Mesenchymal stem cell (in vitro differentiated cells and primary cell): ENCODE results near the gene PTTG1.

Experiments
- DNase-seq: peaks from one replicate; pipeline ENCODE4 v3.0.0-alpha.2; 2013
- H2AFZ ChIP-seq: one replicate; pipeline ENCODE4 v1.6.1; 2013; ENCODE audit warnings: low read depth, mild to moderate bottlenecking, control low read depth, inconsistent platforms, low read length, moderate library complexity
- H2AK5ac ChIP-seq: 2 replicates; pipeline ENCODE4 v1.6.1; 2013; ENCODE audit warnings: low read length, moderate library complexity, mild to moderate bottlenecking, inconsistent platforms; ENCODE audit not compliant: severe bottlenecking
- H2BK120ac ChIP-seq: one replicate; pipeline ENCODE4 v1.6.1; 2013; ENCODE audit warnings: low read depth, mild to moderate bottlenecking, inconsistent platforms, low read length, moderate library complexity
- H2BK12ac ChIP-seq, 2 experiments: one replicate each; pipeline ENCODE4 v1.6.1; 2013; ENCODE audit warnings: inconsistent platforms in 2 of 2, low read length in 2 of 2, mild to moderate bottlenecking in 2 of 2, moderate library complexity in 2 of 2, control low read depth in 1 of 2
- H2BK15ac ChIP-seq: one replicate; pipeline ENCODE4 v1.6.1; 2013; ENCODE audit warnings: mild to moderate bottlenecking, low read depth, inconsistent platforms; ENCODE audit not compliant: poor library complexity, severe bottlenecking
- H2BK5ac ChIP-seq: 2 replicates; pipeline ENCODE4 v1.6.1; 2013; ENCODE audit warnings: low read depth, mild to moderate bottlenecking, low read length, control low read depth, inconsistent platforms; ENCODE audit not compliant: poor library complexity, severe bottlenecking
- H3K14ac ChIP-seq, 2 experiments: one replicate each; pipeline ENCODE4 v1.6.1; 2013; ENCODE audit warnings: inconsistent platforms in 2 of 2, low read length in 2 of 2, control low read depth in 1 of 2, mild to moderate bottlenecking in 1 of 2, moderate library complexity in 1 of 2
- H3K18ac ChIP-seq, 2 experiments: one replicate each; pipeline ENCODE4 v1.6.1; 2013; ENCODE audit warnings: inconsistent platforms in 2 of 2, low read length in 2 of 2, control low read depth in 1 of 2, low read depth in 1 of 2, mild to moderate bottlenecking in 1 of 2
- H3K23ac ChIP-seq, 2 experiments: one replicate each; pipeline ENCODE4 v1.6.1; 2013; ENCODE audit warnings: inconsistent platforms in 2 of 2, low read length in 2 of 2, mild to moderate bottlenecking in 2 of 2, moderate library complexity in 2 of 2, control low read depth in 1 of 2
- H3K27ac ChIP-seq: 2 replicates; pipeline ENCODE4 v1.5.1; 2013; ENCODE audit warnings: mild to moderate bottlenecking, moderate library complexity, low read length, control low read depth, inconsistent platforms; ENCODE audit not compliant: poor library complexity, severe bottlenecking
- H3K27me3 ChIP-seq, 2 experiments: 2 replicates each; pipeline versions ENCODE4 v1.6.1 to v1.7.0; 2013; ENCODE audit warnings: low read length in 2 of 2, mild to moderate bottlenecking in 2 of 2, moderate library complexity in 2 of 2, control low read depth in 1 of 2, inconsistent platforms in 1 of 2; ENCODE audit not compliant: control insufficient read depth in 1 of 2, insufficient read depth in 1 of 2
- H3K36me3 ChIP-seq, 2 experiments: 2 replicates each; pipeline versions ENCODE4 v1.6.1 to v1.7.0; 2013; ENCODE audit warnings: low read length in 2 of 2, control low read depth in 1 of 2, inconsistent platforms in 1 of 2, low read depth in 1 of 2, mild to moderate bottlenecking in 1 of 2; ENCODE audit not compliant: insufficient read depth in 2 of 2, control insufficient read depth in 1 of 2
- H3K4ac ChIP-seq, 2 experiments: one replicate each; pipeline ENCODE4 v1.6.1; 2013; ENCODE audit warnings: inconsistent platforms in 2 of 2, low read length in 2 of 2, mild to moderate bottlenecking in 2 of 2, moderate library complexity in 2 of 2, control low read depth in 1 of 2, low read depth in 1 of 2
- H3K4me1 ChIP-seq: 2 replicates; pipeline ENCODE4 v1.6.1; 2013; ENCODE audit warnings: low read depth, low read length, control low read depth; ENCODE audit not compliant: control insufficient read depth, insufficient read depth
- H3K4me2 ChIP-seq: 2 replicates; pipeline ENCODE4 v1.6.1; 2013; ENCODE audit warnings: low read length, mild to moderate bottlenecking, inconsistent platforms; ENCODE audit not compliant: poor library complexity, severe bottlenecking
- H3K4me3 ChIP-seq, 2 experiments: 2 replicates each; pipeline versions ENCODE4 v1.5.1 to v1.7.0; 2013; ENCODE audit warnings: low read length in 2 of 2, mild to moderate bottlenecking in 2 of 2, control low read depth in 1 of 2, low read depth in 1 of 2; ENCODE audit not compliant: insufficient read depth in 1 of 2
- H3K79me1 ChIP-seq: replicated peaks from 2 replicates; pipeline ENCODE4 v1.6.1; 2013; ENCODE audit warnings: mild to moderate bottlenecking, control low read depth, low read length, inconsistent platforms; ENCODE audit not compliant: poor library complexity, severe bottlenecking
- H3K9ac ChIP-seq: 2 replicates; pipeline ENCODE4 v1.7.0; 2013; ENCODE audit warnings: mild to moderate bottlenecking, low read length, moderate library complexity
- H3K9me3 ChIP-seq: 2 replicates; pipeline ENCODE4 v1.7.0; 2013; ENCODE audit warnings: mild to moderate bottlenecking, low read length; ENCODE audit not compliant: control insufficient read depth
- H4K8ac ChIP-seq: one replicate; pipeline ENCODE4 v1.6.1; 2013; ENCODE audit warnings: inconsistent platforms, mild to moderate bottlenecking, low read length, moderate library complexity
- H4K91ac ChIP-seq: one replicate; pipeline ENCODE4 v1.6.1; 2013; ENCODE audit warnings: mild to moderate bottlenecking, low read length, inconsistent platforms
- WGBS: methylation state at CpG from one replicate; pipeline ENCODE4 v1.1.7; 2013; ENCODE audit warnings: mixed read lengths; 5-methylcytosine and 5-hydroxymethylcytosine counted together

The PTTG1 gene

DNA sequence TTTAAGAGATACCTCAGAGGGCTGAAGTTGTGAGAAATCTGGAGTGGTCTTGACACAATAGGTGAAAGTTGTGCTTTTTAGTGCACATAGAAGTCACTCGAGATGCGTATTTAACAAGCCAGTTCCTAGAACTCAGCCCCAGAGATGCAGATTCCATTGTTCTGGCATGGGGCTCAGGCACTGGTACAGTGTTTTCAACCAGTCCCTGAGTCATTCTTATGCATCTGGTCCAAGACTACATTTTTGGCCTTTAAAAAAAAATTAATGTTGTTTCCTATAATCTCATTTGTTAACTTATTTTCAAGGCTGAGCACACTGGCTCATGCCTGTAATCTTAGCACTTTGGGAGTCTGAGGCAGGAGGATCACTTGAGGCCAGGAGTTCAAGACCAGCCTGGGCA is 29.6 kb downstream of the PTTG1 start:
- Histone ChIP-seq H2BK15ac (no peak overlapping the region), H2BK12ac (no peak overlapping the region)

DNA sequence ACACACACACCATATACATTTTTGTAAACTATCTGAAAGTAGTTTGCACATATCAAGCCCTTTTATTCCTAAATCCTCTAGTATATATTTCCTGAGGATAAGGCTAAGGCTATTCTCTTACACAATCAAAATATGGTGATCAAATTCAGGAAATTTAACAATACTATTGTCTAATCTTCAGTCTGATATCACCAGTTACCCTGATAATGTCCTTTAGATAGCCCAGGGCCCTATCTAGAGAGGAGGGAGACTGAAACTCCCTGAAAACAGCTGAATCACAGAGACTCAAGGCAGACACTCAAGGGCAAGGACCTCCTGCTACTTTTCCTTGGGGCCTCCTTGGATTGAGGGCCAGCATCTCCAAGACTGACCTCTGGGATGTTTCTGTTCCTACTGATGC is 30.4 kb downstream of the PTTG1 start:
- Histone ChIP-seq H2AK5ac (no peak overlapping the region), H3K27me3 (peaks cover 0 to 16% of the 10 kb centered on the region in 2 experiments), H2BK5ac (no peak overlapping the region), H4K91ac (no peak overlapping the region), H3K9ac (no peak overlapping the region), H2AFZ (no peak overlapping the region), H3K9me3 (no peaks in the 10 kb centered on the region), H3K79me1 (no peaks in the 10 kb centered on the region), H3K27ac (no peak overlapping the region), H3K4me3 (no peak overlapping the region), H3K36me3 (no peaks in the 10 kb centered on the region), H3K4ac (no peak overlapping the region), H3K4me1 (no peaks in the 10 kb centered on the region), H3K14ac (no peak overlapping the region), H3K4me2 (no peak overlapping the region), H2BK12ac (no peak overlapping the region), H3K18ac (no peak overlapping the region), H3K23ac (no peak overlapping the region), H2BK15ac (no peak overlapping the region), H2BK120ac (no peak overlapping the region), H4K8ac (no peak overlapping the region)
- no peak for DNase-seq

More for the DNA sequence above, 29.6 kb downstream of the PTTG1 start:
- H3K9me3 ChIP-seq, result no peaks in the 10 kb centered on the region
- no peak overlapping the region for H2AFZ ChIP-seq
- no peak for DNase-seq
- H3K4me1 ChIP-seq, result no peaks in the 10 kb centered on the region
- no peak overlapping the region for H3K4me2 ChIP-seq
- no peak overlapping the region for H3K18ac ChIP-seq
- H3K27ac ChIP-seq, result no peak overlapping the region
- H3K36me3 ChIP-seq, result no peaks in the 10 kb centered on the region
- no peak overlapping the region for H3K4me3 ChIP-seq
- H3K23ac ChIP-seq, result no peak overlapping the region
- H2AK5ac ChIP-seq, result no peak overlapping the region
- H2BK120ac ChIP-seq, result no peak overlapping the region
- no peak overlapping the region for H3K4ac ChIP-seq
- no peak overlapping the region for H4K91ac ChIP-seq
- H3K79me1 ChIP-seq, result no peaks in the 10 kb centered on the region
- H3K14ac ChIP-seq, result no peak overlapping the region
- 95% methylated on average over 2 of the region's 2 CpGs for WGBS
- H4K8ac ChIP-seq, result no peak overlapping the region
- no peak overlapping the region for H2BK5ac ChIP-seq
- H3K27me3 ChIP-seq, result peaks cover 0 to 12% of the 10 kb centered on the region in 2 experiments
- no peak overlapping the region for H3K9ac ChIP-seq

DNA sequence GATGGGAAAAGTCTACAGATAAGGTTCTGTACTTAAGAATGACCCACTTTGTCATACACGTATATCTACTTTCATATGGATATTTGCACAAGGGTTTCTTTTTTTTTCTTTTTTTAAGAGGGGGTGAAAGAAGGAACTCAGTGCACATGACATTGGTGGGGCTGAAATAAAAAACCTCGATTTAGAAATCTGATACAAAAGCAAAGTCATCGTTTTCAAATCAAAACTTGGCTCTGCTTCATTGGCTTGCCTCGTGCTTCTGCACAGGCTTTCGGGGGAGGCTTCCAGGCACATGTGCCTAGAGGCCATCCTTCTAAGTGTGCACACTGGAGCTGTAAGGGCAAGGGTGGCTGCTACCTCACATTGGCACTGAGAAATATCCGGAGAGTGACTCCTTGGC is 31.1 kb downstream of the PTTG1 start:
- Histone ChIP-seq H2BK120ac (no peak overlapping the region), H3K79me1 (no peaks in the 10 kb centered on the region), H3K14ac (no peak overlapping the region), H4K8ac (no peak overlapping the region), H3K4me3 (no peak overlapping the region), H2AFZ (no peak overlapping the region), H2BK15ac (no peak overlapping the region), H3K9me3 (no peaks in the 10 kb centered on the region), H3K4me2 (no peak overlapping the region), H3K23ac (no peak overlapping the region), H3K9ac (no peak overlapping the region), H3K36me3 (no peaks in the 10 kb centered on the region), H2BK5ac (no peak overlapping the region), H2BK12ac (no peak overlapping the region), H3K18ac (no peak overlapping the region), H2AK5ac (no peak overlapping the region), H3K27me3 (peaks cover 0 to 16% of the 10 kb centered on the region in 2 experiments), H3K4ac (no peak overlapping the region), H3K27ac (no peak overlapping the region), H4K91ac (no peak overlapping the region), H3K4me1 (no peaks in the 10 kb centered on the region)
- 86% methylated on average over 5 of the region's 6 CpGs for WGBS
- DNase-seq, result no peak

DNA sequence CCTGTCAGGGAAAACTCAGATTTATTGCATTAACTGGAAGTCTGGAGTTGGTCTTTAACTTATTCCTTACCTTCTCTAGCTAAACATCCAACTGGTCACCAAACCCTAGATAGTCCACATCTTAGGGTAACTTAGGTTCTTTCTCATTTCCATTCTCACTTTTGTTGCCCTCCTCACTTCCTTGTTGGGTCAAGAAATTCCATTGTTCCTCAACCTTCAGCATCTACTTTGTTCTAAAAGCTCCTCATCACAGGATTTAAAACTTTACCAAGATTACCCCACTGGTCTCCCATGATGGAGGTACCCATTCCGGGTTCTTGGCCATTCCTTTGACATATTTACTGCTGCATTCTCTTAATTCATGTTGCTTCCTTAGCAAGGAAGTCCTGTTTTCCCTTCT is 32.1 kb downstream of the PTTG1 start:
- H4K91ac ChIP-seq, result no peak overlapping the region

More for the DNA sequence above, 32.1 kb downstream of the PTTG1 start:
- H2BK5ac ChIP-seq, result no peak overlapping the region
- no peak overlapping the region for H4K8ac ChIP-seq
- no peak overlapping the region for H3K9ac ChIP-seq
- peaks cover 0 to 16% of the 10 kb centered on the region in 2 experiments for H3K27me3 ChIP-seq
- H3K14ac ChIP-seq, result no peak overlapping the region
- no peak overlapping the region for H2AK5ac ChIP-seq
- H3K18ac ChIP-seq, result no peak overlapping the region
- no peaks in the 10 kb centered on the region for H3K79me1 ChIP-seq
- no peak overlapping the region for H3K27ac ChIP-seq
- H3K4me1 ChIP-seq, result no peaks in the 10 kb centered on the region
- H2BK12ac ChIP-seq, result no peak overlapping the region
- no peak for DNase-seq
- no peak overlapping the region for H3K4me2 ChIP-seq
- no peaks in the 10 kb centered on the region for H3K9me3 ChIP-seq
- no peaks in the 10 kb centered on the region for H3K36me3 ChIP-seq
- H3K23ac ChIP-seq, result no peak overlapping the region
- no peak overlapping the region for H2AFZ ChIP-seq
- no peak overlapping the region for H3K4me3 ChIP-seq
- no peak overlapping the region for H2BK120ac ChIP-seq
- WGBS, result 70% methylated on average over 1 of the region's 1 CpG
- H3K4ac ChIP-seq, result no peak overlapping the region
- no peak overlapping the region for H2BK15ac ChIP-seq
